Bronchial epithelial cell (primary cell): ENCODE results near the gene LRP4. TPM values are rescaled to one million over a fixed set of nuclear protein-coding genes. Genes with fewer than 3 reads are reported as not detected.

Source experiments
- DNase-seq: peaks from one replicate; pipeline ENCODE4 v3.0.0-alpha.2; 2010; ENCODE audit warnings: low read depth
- FAIRE-seq: peaks from 2 replicates; lab custom pipeline; 2011; peaks lifted over from hg19 to GRCh38; lab: Jason Lieb, UNC
- H3K27me3 ChIP-seq: 2 replicates; pipeline ENCODE4 v1.5.1; 2011; ENCODE audit warnings: low read length; ENCODE audit not compliant: control insufficient read depth, insufficient read depth
- H3K36me3 ChIP-seq: 2 replicates; pipeline ENCODE4 v1.5.1; 2011; ENCODE audit warnings: low read length; ENCODE audit not compliant: control insufficient read depth, insufficient read depth
- H3K4me3 ChIP-seq: 2 replicates; pipeline ENCODE4 v1.5.1; 2011; ENCODE audit warnings: mild to moderate bottlenecking, low read depth, low read length, control low read depth
- total RNA-seq: library from RNA; depleted of rRNA; stranded (reverse); fragments of >200 nt; gene quantifications from 2 replicates; pipeline ENCODE4 v1.2.1, GENCODE V29; 2014
- TF ChIP-seq, protein P1 (sequence below): IDR thresholded peaks from 2 replicates; pipeline ENCODE4 v1.5.1; 2011; ENCODE audit warnings: mild to moderate bottlenecking, moderate library complexity, low read length, control low read depth, inconsistent platforms; ENCODE audit not compliant: insufficient read depth, severe bottlenecking

LRP4 gene
- total RNA-seq, 1 donor from 2014 or later, result 5.0 TPM

- DNase-seq (no peak), FAIRE-seq (no peak)
- no peak overlapping the region for H3K4me3 ChIP-seq
- TF ChIP-seq, protein P1, sequence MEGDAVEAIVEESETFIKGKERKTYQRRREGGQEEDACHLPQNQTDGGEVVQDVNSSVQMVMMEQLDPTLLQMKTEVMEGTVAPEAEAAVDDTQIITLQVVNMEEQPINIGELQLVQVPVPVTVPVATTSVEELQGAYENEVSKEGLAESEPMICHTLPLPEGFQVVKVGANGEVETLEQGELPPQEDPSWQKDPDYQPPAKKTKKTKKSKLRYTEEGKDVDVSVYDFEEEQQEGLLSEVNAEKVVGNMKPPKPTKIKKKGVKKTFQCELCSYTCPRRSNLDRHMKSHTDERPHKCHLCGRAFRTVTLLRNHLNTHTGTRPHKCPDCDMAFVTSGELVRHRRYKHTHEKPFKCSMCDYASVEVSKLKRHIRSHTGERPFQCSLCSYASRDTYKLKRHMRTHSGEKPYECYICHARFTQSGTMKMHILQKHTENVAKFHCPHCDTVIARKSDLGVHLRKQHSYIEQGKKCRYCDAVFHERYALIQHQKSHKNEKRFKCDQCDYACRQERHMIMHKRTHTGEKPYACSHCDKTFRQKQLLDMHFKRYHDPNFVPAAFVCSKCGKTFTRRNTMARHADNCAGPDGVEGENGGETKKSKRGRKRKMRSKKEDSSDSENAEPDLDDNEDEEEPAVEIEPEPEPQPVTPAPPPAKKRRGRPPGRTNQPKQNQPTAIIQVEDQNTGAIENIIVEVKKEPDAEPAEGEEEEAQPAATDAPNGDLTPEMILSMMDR, result no peak
- H3K36me3 ChIP-seq, result no peaks in the 10 kb centered on the region
- no peaks in the 10 kb centered on the region for H3K27me3 ChIP-seq
Observed at GRCh38 chr11:46958777-46959176, 40.4 kb upstream of the LRP4 start.

GRCh38 chr11:46953093-46953492 lies 34.7 kb upstream of the LRP4 start:
- Histone ChIP-seq H3K27me3 (no peaks in the 10 kb centered on the region), H3K4me3 (no peak overlapping the region), H3K36me3 (no peaks in the 10 kb centered on the region)
- TF ChIP-seq, protein P1, result no peak
- FAIRE-seq (no peak), DNase-seq (no peak)

- DNase-seq, result no peak
- TF ChIP-seq, protein P1, result no peak
- FAIRE-seq, result no peak
- Histone ChIP-seq H3K27me3 (no peaks in the 10 kb centered on the region), H3K36me3 (no peaks in the 10 kb centered on the region), H3K4me3 (no peak overlapping the region)
Observed at GRCh38 chr11:46952553-46952952, 34.2 kb upstream of the LRP4 start.

- TF ChIP-seq, protein P1, result no peak
- Histone ChIP-seq H3K4me3 (no peak overlapping the region), H3K36me3 (no peaks in the 10 kb centered on the region), H3K27me3 (no peaks in the 10 kb centered on the region)
- DNase-seq (no peak), FAIRE-seq (no peak)
Observed at GRCh38 chr11:46951864-46952263, 33.5 kb upstream of the LRP4 start.

DNA sequence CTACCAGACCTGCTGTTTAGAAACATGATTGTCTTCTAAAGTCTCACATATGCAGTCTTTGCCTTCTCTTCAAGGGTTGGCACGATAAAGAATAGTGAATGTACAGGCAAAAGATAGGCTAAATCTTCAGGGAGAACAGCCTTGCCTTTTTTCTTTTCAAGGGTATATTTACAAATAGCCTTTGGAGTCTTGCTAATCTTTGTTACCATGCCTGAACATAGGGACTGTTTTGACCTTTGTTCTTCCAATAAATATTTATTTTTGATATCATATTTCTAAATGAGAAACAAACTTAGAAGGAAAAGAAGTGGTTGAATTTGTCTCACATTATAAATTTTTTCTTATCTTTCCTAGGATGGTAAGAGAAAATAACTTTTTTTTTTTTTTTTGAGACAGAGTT lies 30.9 kb upstream of the LRP4 start:
- Histone ChIP-seq H3K36me3 (no peaks in the 10 kb centered on the region), H3K27me3 (no peaks in the 10 kb centered on the region), H3K4me3 (no peak overlapping the region)
- DNase-seq, result no peak
- FAIRE-seq, result no peak
- TF ChIP-seq, protein P1, result no peak
